Trophoblast cell (in vitro differentiated cells and primary cell): ENCODE measurements around the gene GRK2.

Source experiments
- DNase-seq, 2 donors: peaks; one replicate each; pipeline ENCODE4 v3.0.0-alpha.2; 2016
- H2AFZ ChIP-seq: 2 replicates; pipeline ENCODE4 v1.6.1; 2013; ENCODE audit warnings: low read length, moderate library complexity, mild to moderate bottlenecking; ENCODE audit not compliant: insufficient read depth, poor library complexity
- H2AK5ac ChIP-seq: 2 replicates; pipeline ENCODE4 v1.6.1; 2013; ENCODE audit warnings: mild to moderate bottlenecking, low read length
- H2BK120ac ChIP-seq: 2 replicates; pipeline ENCODE4 v1.6.1; 2013; ENCODE audit warnings: low read length, mild to moderate bottlenecking, moderate library complexity; ENCODE audit not compliant: insufficient read depth, poor library complexity
- H2BK12ac ChIP-seq: 2 replicates; pipeline ENCODE4 v1.6.1; 2013; ENCODE audit warnings: mild to moderate bottlenecking, low read length, moderate library complexity
- H2BK5ac ChIP-seq: 2 replicates; pipeline ENCODE4 v1.6.1; 2013; ENCODE audit warnings: low read length, low read depth, moderate library complexity, mild to moderate bottlenecking; ENCODE audit not compliant: poor library complexity
- H3K14ac ChIP-seq: 2 replicates; pipeline ENCODE4 v1.6.1; 2013; ENCODE audit warnings: mild to moderate bottlenecking, low read length
- H3K18ac ChIP-seq: 2 replicates; pipeline ENCODE4 v1.6.1; 2013; ENCODE audit warnings: mild to moderate bottlenecking, low read length
- H3K23ac ChIP-seq: 2 replicates; pipeline ENCODE4 v1.6.1; 2013; ENCODE audit warnings: low read length
- H3K27ac ChIP-seq: 2 replicates; pipeline ENCODE4 v1.5.1; 2013; ENCODE audit warnings: low read depth, mild to moderate bottlenecking, inconsistent platforms, low read length, moderate library complexity
- H3K27me3 ChIP-seq: 2 replicates; pipeline ENCODE4 v1.6.1; 2013; ENCODE audit warnings: inconsistent platforms, mild to moderate bottlenecking, low read length, moderate library complexity; ENCODE audit not compliant: insufficient read depth
- H3K36me3 ChIP-seq, 2 experiments: 1 replicate in 1 of 2; 2 replicates in 1 of 2; pipeline ENCODE4 v1.6.1; 2013; ENCODE audit warnings: low read length in 2 of 2, mild to moderate bottlenecking in 2 of 2, moderate library complexity in 1 of 2; ENCODE audit not compliant: insufficient read depth in 2 of 2, control insufficient read depth in 1 of 2
- H3K4ac ChIP-seq: 2 replicates; pipeline ENCODE4 v1.6.1; 2013; ENCODE audit warnings: low read depth, mild to moderate bottlenecking, low read length, moderate library complexity
- H3K4me1 ChIP-seq, 2 experiments: 1 replicate in 1 of 2; 2 replicates in 1 of 2; pipeline ENCODE4 v1.6.1; 2013; ENCODE audit warnings: low read length in 2 of 2, mild to moderate bottlenecking in 2 of 2, moderate library complexity in 1 of 2; ENCODE audit not compliant: insufficient read depth in 2 of 2, control insufficient read depth in 1 of 2
- H3K4me2 ChIP-seq: 2 replicates; pipeline ENCODE4 v1.6.1; 2013; ENCODE audit warnings: inconsistent platforms, mild to moderate bottlenecking, low read length, moderate library complexity
- H3K4me3 ChIP-seq: 2 replicates; pipeline ENCODE4 v1.5.1; 2013; ENCODE audit warnings: mild to moderate bottlenecking, low read depth, low read length, inconsistent platforms
- H3K79me1 ChIP-seq: one replicate; pipeline ENCODE4 v1.6.1; 2013; ENCODE audit warnings: low read length
- H3K79me2 ChIP-seq: 2 replicates; pipeline ENCODE4 v1.6.1; 2013; ENCODE audit warnings: low read length, mild to moderate bottlenecking; ENCODE audit not compliant: control insufficient read depth, insufficient read depth, poor library complexity
- H3K9ac ChIP-seq: 2 replicates; pipeline ENCODE4 v1.6.1; 2013; ENCODE audit warnings: mild to moderate bottlenecking, low read length
- H3K9me3 ChIP-seq: 2 replicates; pipeline ENCODE4 v1.6.1; 2013; ENCODE audit warnings: low read depth, mild to moderate bottlenecking, control low read depth, inconsistent platforms, low read length; ENCODE audit not compliant: insufficient read depth
- H4K12ac ChIP-seq: 2 replicates; pipeline ENCODE4 v1.6.1; 2013; ENCODE audit warnings: low read depth, mild to moderate bottlenecking, low read length, moderate library complexity
- H4K8ac ChIP-seq: 2 replicates; pipeline ENCODE4 v1.6.1; 2013; ENCODE audit warnings: low read depth, mild to moderate bottlenecking, low read length, moderate library complexity
- H4K91ac ChIP-seq: one replicate; pipeline ENCODE4 v1.6.1; 2013; ENCODE audit warnings: low read depth, mild to moderate bottlenecking, low read length, moderate library complexity
- WGBS: extraction: QIAGEN DNeasy Blood & Tissue Kit; methylation state at CpG from one replicate; pipeline ENCODE4 v1.1.7; 2013; ENCODE audit warnings: missing lambda C conversion rate; ENCODE audit not compliant: insufficient read length, insufficient coverage; ENCODE audit errors: extremely low coverage; 5-methylcytosine and 5-hydroxymethylcytosine counted together

The GRK2 gene

DNA sequence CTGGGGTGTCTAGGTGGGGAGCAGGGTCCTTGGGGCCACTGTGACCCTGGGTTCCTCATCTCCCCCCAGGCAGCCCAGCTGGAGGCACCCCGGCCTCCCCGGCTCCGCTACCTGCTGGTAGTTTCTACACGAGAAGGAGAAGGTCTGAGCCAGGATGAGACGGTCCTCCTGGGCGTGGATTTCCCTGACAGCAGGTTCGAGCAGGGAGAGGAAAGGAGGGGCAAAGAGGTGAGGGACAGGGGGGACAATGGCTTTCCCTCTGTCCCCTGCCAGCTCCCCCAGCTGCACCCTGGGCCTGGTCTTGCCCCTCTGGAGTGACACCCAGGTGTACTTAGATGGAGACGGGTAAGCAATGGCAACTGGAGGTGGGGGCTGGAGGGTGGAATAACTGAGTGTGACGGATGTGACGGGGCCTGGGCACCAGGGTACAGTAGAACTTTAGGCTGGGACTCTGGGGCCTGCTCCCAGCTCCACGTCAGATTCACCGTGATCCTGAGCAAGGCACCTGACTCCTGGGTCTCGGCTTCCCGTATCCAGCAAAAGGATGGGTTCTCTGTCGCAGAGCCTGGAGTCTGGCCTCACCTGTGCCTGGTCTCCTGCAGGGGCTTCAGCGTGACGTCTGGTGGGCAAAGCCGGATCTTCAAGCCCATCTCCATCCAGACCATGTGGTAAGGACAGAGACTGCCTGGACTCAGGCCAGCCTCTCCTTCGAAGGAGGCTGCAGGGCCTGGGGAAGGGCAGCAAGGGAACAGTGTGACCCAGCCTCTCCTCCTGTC is 40.7 kb downstream of the GRK2 start:
- peaks cover 10% of the 10 kb centered on the region for H3K79me2 ChIP-seq
- DNase-seq = no peak
- H4K12ac ChIP-seq = no peak overlapping the region
- H3K23ac ChIP-seq = no peak overlapping the region
- H3K27me3 ChIP-seq = no peaks in the 10 kb centered on the region
- no CpG with 5 or more reads among the region's 19 CpGs for WGBS
- no peak overlapping the region for H3K27ac ChIP-seq
- no peak overlapping the region for H3K18ac ChIP-seq
- H3K14ac ChIP-seq = no peak overlapping the region
- H3K4ac ChIP-seq = no peak overlapping the region
- H2BK5ac ChIP-seq = no peak overlapping the region
- H4K8ac ChIP-seq = no peak overlapping the region
- peaks cover 22% of the 10 kb centered on the region for H3K79me1 ChIP-seq
- peaks cover 49 to 55% of the 10 kb centered on the region in 2 experiments for H3K36me3 ChIP-seq
- H3K4me2 ChIP-seq = no peak overlapping the region
- H2BK120ac ChIP-seq = no peak overlapping the region
- H2AFZ ChIP-seq = no peak overlapping the region
- no peak overlapping the region for H4K91ac ChIP-seq
- no peak overlapping the region for H3K4me3 ChIP-seq
- no peaks in the 10 kb centered on the region for H3K9me3 ChIP-seq
- no peak overlapping the region for H2AK5ac ChIP-seq
- no peak overlapping the region for H3K9ac ChIP-seq
- no peak overlapping the region for H2BK12ac ChIP-seq
- peaks cover 20 to 28% of the 10 kb centered on the region in 2 experiments for H3K4me1 ChIP-seq

DNA sequence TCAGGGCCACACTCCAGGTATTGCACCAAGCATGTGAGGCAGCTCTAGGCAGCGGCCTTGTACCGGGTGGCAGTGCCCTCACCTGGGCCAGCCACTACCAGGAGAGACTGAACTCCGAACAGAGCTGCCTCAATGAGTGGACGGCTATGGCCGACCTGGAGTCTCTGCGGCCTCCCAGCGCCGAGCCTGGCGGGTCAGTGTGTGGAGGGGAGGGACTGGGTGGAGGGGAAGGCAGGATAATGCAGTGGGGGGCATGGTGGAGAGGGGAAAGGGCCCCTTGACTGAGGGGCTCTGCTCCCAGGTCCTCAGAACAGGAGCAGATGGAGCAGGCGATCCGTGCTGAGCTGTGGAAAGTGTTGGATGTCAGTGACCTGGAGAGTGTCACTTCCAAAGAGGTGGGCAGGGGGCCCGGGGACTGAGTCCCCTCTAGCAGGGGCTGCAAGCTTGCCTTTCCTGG is 41.3 kb downstream of the GRK2 start:
- no CpG with 5 or more reads among the region's 12 CpGs for WGBS
- peaks cover 10% of the 10 kb centered on the region for H3K79me2 ChIP-seq

DNA sequence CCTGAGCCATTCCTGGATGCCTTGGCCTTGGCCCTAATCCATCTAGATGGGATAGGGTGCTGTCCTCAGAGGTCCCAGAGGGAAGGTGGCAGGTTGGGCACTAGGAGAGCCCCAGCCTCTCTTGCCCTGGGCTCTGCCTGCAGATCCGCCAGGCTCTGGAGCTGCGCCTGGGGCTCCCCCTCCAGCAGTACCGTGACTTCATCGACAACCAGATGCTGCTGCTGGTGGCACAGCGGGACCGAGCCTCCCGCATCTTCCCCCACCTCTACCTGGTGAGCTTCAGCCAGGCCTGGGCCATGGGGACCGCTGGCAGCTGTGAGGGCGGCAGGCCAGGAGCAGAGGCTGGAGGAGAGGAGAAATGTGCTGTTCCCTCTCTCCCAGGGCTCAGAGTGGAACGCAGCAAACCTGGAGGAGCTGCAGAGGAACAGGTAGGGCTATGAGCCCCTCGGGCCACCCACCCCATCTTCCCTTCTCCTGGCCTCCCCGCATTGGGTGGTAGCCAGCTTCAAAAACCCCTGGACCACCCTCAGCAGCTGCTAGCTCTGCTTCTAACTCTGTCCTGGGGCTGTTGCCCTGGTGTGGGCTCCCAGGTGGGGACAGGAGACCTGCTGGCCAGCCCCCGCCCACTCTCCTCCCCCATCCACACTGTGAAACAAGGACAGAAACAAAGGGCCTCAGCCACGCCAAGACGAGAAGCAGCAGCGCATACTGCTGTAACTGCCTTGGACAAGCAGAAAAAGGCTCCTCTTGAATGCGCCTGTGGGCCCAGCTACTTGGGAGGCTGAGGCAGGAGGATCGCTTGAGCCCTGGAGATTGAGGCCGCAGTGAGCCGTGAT is 42.0 kb downstream of the GRK2 start:
- Histone ChIP-seq H3K4me3 (no peak overlapping the region), H2AFZ (no peak overlapping the region), H4K91ac (no peak overlapping the region), H2AK5ac (no peak overlapping the region), H3K79me2 (peaks cover 10% of the 10 kb centered on the region), H3K18ac (no peak overlapping the region), H3K9ac (no peak overlapping the region), H2BK12ac (no peak overlapping the region), H3K14ac (no peak overlapping the region), H3K27me3 (no peaks in the 10 kb centered on the region), H3K27ac (no peak overlapping the region), H3K23ac (no peak overlapping the region), H2BK5ac (no peak overlapping the region), H3K4me2 (no peak overlapping the region), H3K79me1 (peaks cover 17% of the 10 kb centered on the region), H3K9me3 (no peaks in the 10 kb centered on the region), H2BK120ac (no peak overlapping the region), H3K4me1 (peaks cover 19 to 27% of the 10 kb centered on the region in 2 experiments), H4K8ac (no peak overlapping the region), H3K36me3 (peaks cover 43 to 49% of the 10 kb centered on the region in 2 experiments), H4K12ac (no peak overlapping the region), H3K4ac (no peak overlapping the region)
- peak in 1 of 2 donors; percentile 18 for DNase-seq
- WGBS = no CpG with 5 or more reads among the region's 20 CpGs

More for the DNA sequence above, 41.3 kb downstream of the GRK2 start:
- no peak overlapping the region for H3K4me3 ChIP-seq
- peaks cover 19% of the 10 kb centered on the region for H3K79me1 ChIP-seq
- no peak for DNase-seq
- no peak overlapping the region for H2BK12ac ChIP-seq
- peaks cover 43 to 49% of the 10 kb centered on the region in 2 experiments for H3K36me3 ChIP-seq
- H2AFZ ChIP-seq = no peak overlapping the region
- no peaks in the 10 kb centered on the region for H3K9me3 ChIP-seq
- no peak overlapping the region for H2AK5ac ChIP-seq
- H3K14ac ChIP-seq = no peak overlapping the region
- no peak overlapping the region for H3K18ac ChIP-seq
- H3K4ac ChIP-seq = no peak overlapping the region
- H4K8ac ChIP-seq = no peak overlapping the region
- H4K91ac ChIP-seq = no peak overlapping the region
- no peak overlapping the region for H3K9ac ChIP-seq
- peaks cover 18 to 27% of the 10 kb centered on the region in 2 experiments for H3K4me1 ChIP-seq
- H2BK5ac ChIP-seq = no peak overlapping the region
- H3K27me3 ChIP-seq = no peaks in the 10 kb centered on the region
- no peak overlapping the region for H2BK120ac ChIP-seq
- no peak overlapping the region for H3K23ac ChIP-seq
- no peak overlapping the region for H4K12ac ChIP-seq
- no peak overlapping the region for H3K4me2 ChIP-seq
- H3K27ac ChIP-seq = no peak overlapping the region

DNA sequence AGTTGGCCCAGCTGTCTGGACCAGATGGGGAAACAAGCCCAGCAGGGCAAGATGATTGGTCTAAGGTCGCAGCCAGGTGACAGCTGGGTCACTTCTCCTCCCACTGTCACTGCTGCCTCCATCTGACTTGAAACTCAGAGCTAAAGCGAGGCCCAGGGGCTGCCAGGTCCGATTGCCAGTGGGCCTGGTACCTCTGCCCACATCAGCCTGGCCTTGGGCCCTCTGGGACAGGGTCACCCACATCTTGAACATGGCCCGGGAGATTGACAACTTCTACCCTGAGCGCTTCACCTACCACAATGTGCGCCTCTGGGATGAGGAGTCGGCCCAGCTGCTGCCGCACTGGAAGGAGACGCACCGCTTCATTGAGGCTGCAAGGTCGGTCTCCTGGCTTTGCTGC is 42.9 kb downstream of the GRK2 start:
- no peak overlapping the region for H4K91ac ChIP-seq
- no peak overlapping the region for H4K8ac ChIP-seq
- H3K18ac ChIP-seq = no peak overlapping the region
- H3K79me1 ChIP-seq = peaks cover 8% of the 10 kb centered on the region
- no peak overlapping the region for H2BK12ac ChIP-seq
- H3K79me2 ChIP-seq = peaks cover 4% of the 10 kb centered on the region
- H3K4ac ChIP-seq = no peak overlapping the region
- H3K36me3 ChIP-seq = peaks cover 43 to 49% of the 10 kb centered on the region in 2 experiments
- no peak overlapping the region for H4K12ac ChIP-seq
- H2AK5ac ChIP-seq = no peak overlapping the region
- no peak overlapping the region for H2BK120ac ChIP-seq
- no peak overlapping the region for H3K23ac ChIP-seq
- no peak overlapping the region for H3K4me2 ChIP-seq
- H2AFZ ChIP-seq = no peak overlapping the region
- H3K4me3 ChIP-seq = no peak overlapping the region
- peaks cover 17 to 27% of the 10 kb centered on the region in 2 experiments for H3K4me1 ChIP-seq
- DNase-seq = no peak
- H3K27ac ChIP-seq = no peak overlapping the region
- no peak overlapping the region for H3K14ac ChIP-seq
- H3K9me3 ChIP-seq = no peaks in the 10 kb centered on the region
- H3K27me3 ChIP-seq = no peaks in the 10 kb centered on the region
- no peak overlapping the region for H2BK5ac ChIP-seq
- no CpG with 5 or more reads among the region's 11 CpGs for WGBS
- no peak overlapping the region for H3K9ac ChIP-seq
